K562 (cell line): ENCODE results near the gene SH3GL3. TPM values are rescaled to one million over a fixed set of nuclear protein-coding genes. Genes with fewer than 3 reads are reported as not detected.
A peak's percentile ranks its signal among the peaks of the same experiment; 100 is the strongest.

Experiments used
- ATAC-seq: fragments of 200-7000 bp; cut with Tn5 transposase; 3 replicates; pipeline ENCODE4 v1.9.1; 2020; ENCODE audit warnings: moderate library complexity
- BruUV-seq: library from RNA; stranded (reverse); fragments of 400-500 nt; replicated peaks from 2 replicates; lab custom pipeline; 2021; lab: Mats Ljungman, UMichigan
- CTCF ChIA-PET: fragments of 300-600 bp; formaldehyde crosslinking; extraction: SDS; loops from one replicate; lab custom pipeline; 2021; ENCODE audit warnings: low intra/inter-chr PET ratio; lab: Yijun Ruan, JAX
- POLR2A ChIA-PET: fragments of 300-600, 350-650 bp; sonication (Branson Sonifier 250); formaldehyde crosslinking; extraction: SDS; loops from one replicate; lab custom pipeline; 2021; ENCODE audit warnings: antibody characterized with exemption, inconsistent platforms; lab: Yijun Ruan, JAX
- DNase-seq, 4 experiments: peaks; one replicate each; pipeline versions ENCODE4 v3.0.0 to v3.0.0-alpha.2; 2011 to 2018; ENCODE audit warnings: low spot score in 3 of 4, mixed read lengths in 3 of 4; ENCODE audit errors: extremely low read depth in 1 of 4
- FAIRE-seq: peaks from 2 replicates; lab custom pipeline; 2011; peaks lifted over from hg19 to GRCh38; lab: Jason Lieb, UNC
- H2AFZ ChIP-seq: 2 replicates; pipeline ENCODE4 v1.6.0; 2011; ENCODE audit warnings: low read depth, low read length, control low read depth, inconsistent platforms
- H3K27ac ChIP-seq: fragments of 200-600 bp; 3 replicates; pipeline ENCODE4 v1.8.0; 2011; ENCODE audit warnings: low read depth, mild to moderate bottlenecking, control low read depth, inconsistent platforms, low read length, moderate library complexity, mixed read lengths; ENCODE audit errors: extremely low read depth
- H3K27me3 ChIP-seq, 2 experiments: fragments of 300-600 bp in 1 of 2; 2 replicates in 1 of 2; 3 replicates in 1 of 2; pipeline versions ENCODE4 v1.6.0 to v1.8.0; 2011; ENCODE audit warnings: inconsistent platforms in 2 of 2, low read length in 2 of 2, mild to moderate bottlenecking in 1 of 2, mixed read lengths in 1 of 2, moderate library complexity in 1 of 2; ENCODE audit not compliant: control insufficient read depth in 2 of 2, insufficient read depth in 2 of 2
- H3K36me3 ChIP-seq: fragments of 300-600 bp; 3 replicates; pipeline ENCODE4 v1.8.0; 2011; ENCODE audit warnings: mild to moderate bottlenecking, low read length, inconsistent platforms; ENCODE audit not compliant: control insufficient read depth, insufficient read depth
- H3K4me1 ChIP-seq, 2 experiments: fragments of 200-600 bp in 1 of 2; replicated peaks in 1 of 2; 2 replicates in 1 of 2; 3 replicates in 1 of 2; pipeline versions ENCODE4 v1.5.1 to v1.8.0; 2011; ENCODE audit warnings: inconsistent platforms in 2 of 2, low read length in 2 of 2, mild to moderate bottlenecking in 1 of 2, mixed read lengths in 1 of 2, moderate library complexity in 1 of 2; ENCODE audit not compliant: control insufficient read depth in 2 of 2, insufficient read depth in 2 of 2
- H3K4me2 ChIP-seq: 2 replicates; pipeline ENCODE4 v1.6.1; 2011; ENCODE audit warnings: low read length, control low read depth, inconsistent platforms, mixed read lengths; ENCODE audit not compliant: insufficient read depth
- H3K4me3 ChIP-seq: fragments of 200-600 bp; sonication (generic), shearing (Covaris generic); 2 replicates; pipeline ENCODE4 v1.5.1; 2016; ENCODE audit warnings: control low read depth, inconsistent platforms
- H3K79me2 ChIP-seq: fragments of 200-600 bp; 3 replicates; pipeline ENCODE4 v1.8.0; 2011; ENCODE audit warnings: low read length, inconsistent platforms; ENCODE audit not compliant: control insufficient read depth, insufficient read depth
- H3K9ac ChIP-seq, 2 experiments: 2 replicates each; pipeline versions ENCODE4 v1.6.0 to v1.6.1; 2011; ENCODE audit warnings: low read depth in 2 of 2, low read length in 2 of 2, control low read depth in 1 of 2, inconsistent platforms in 1 of 2, mild to moderate bottlenecking in 1 of 2, mixed read lengths in 1 of 2; ENCODE audit not compliant: insufficient read depth in 1 of 2
- H3K9me1 ChIP-seq: one replicate; pipeline ENCODE4 v1.6.0; 2011; ENCODE audit warnings: inconsistent platforms, mild to moderate bottlenecking, low read length, moderate library complexity; ENCODE audit not compliant: control insufficient read depth, insufficient read depth
- H3K9me3 ChIP-seq: replicated peaks from 2 replicates; pipeline ENCODE4 v1.5.1; 2011; ENCODE audit warnings: low read depth, low read length, inconsistent platforms; ENCODE audit not compliant: control insufficient read depth, insufficient read depth
- H4K20me1 ChIP-seq: replicated peaks from 2 replicates; pipeline ENCODE4 v1.6.1; 2011; ENCODE audit warnings: low read length, inconsistent platforms, mixed read lengths; ENCODE audit not compliant: control insufficient read depth, insufficient read depth
- FIP1L1 ChIP-seq: fragments of 200-400 bp; formaldehyde crosslinking; IDR thresholded peaks from 2 replicates; pipeline ENCODE4 v1.6.1; 2018; ENCODE audit warnings: mild to moderate bottlenecking, low read depth, low read length; ENCODE audit not compliant: poor library complexity, severe bottlenecking
- MGA ChIP-seq: fragments of 450-650 bp; IDR thresholded peaks from 2 replicates; pipeline ENCODE4 v1.6.1; 2016; ENCODE audit warnings: mild to moderate bottlenecking, moderate library complexity
- NCOA2 ChIP-seq, 2 experiments: fragments of 450-650 bp; IDR thresholded peaks; 2 replicates each; pipeline ENCODE4 v1.6.1; 2018; ENCODE audit warnings: mild to moderate bottlenecking in 2 of 2, moderate library complexity in 1 of 2; ENCODE audit not compliant: partially characterized antibody in 2 of 2
- NR2C2 ChIP-seq, 2 experiments: fragments of 200-800 bp in 1 of 2; sonication (Bioruptor generic) in 1 of 2; sonication (generic) in 1 of 2; formaldehyde crosslinking in 1 of 2; IDR thresholded peaks; 2 replicates each; pipeline versions ENCODE4 v1.6.1 to v1.8.0; 2016 to 2022; ENCODE audit warnings: mild to moderate bottlenecking in 1 of 2, missing compliant biosample characterization in 1 of 2, missing genetic modification characterization in 1 of 2, missing genetic modification reagents in 1 of 2
- RFX1 ChIP-seq: fragments of 450-650 bp; IDR thresholded peaks from 2 replicates; pipeline ENCODE4 v1.6.1; 2016; ENCODE audit warnings: mild to moderate bottlenecking, moderate library complexity
- TFAP4 ChIP-seq: sonication (generic); formaldehyde crosslinking; IDR thresholded peaks from 2 replicates; pipeline ENCODE4 v1.8.0; 2022; ENCODE audit warnings: missing genetic modification reagents, mild to moderate bottlenecking, moderate library complexity, borderline replicate concordance
- ZNF41 ChIP-seq: fragments of 250-450 bp; sonication (Bioruptor Pico); conservative IDR thresholded peaks from 2 replicates; pipeline ENCODE4 v1.4.0; 2020; ENCODE audit warnings: mild to moderate bottlenecking
- ZNF644 ChIP-seq: fragments of 200-800 bp; sonication (Bioruptor generic); IDR thresholded peaks from 2 replicates; pipeline ENCODE4 v1.6.1; 2016; ENCODE audit warnings: low read depth, missing genetic modification characterization, missing compliant biosample characterization
- WGBS: fragments of 100-300 bp; shearing (Covaris generic); methylation state at CpG from one replicate; pipeline ENCODE4 v1.1.6; 2016; ENCODE audit warnings: low coverage, mixed read lengths; ENCODE audit not compliant: insufficient coverage; ENCODE audit errors: missing lambda C conversion rate; 5-methylcytosine and 5-hydroxymethylcytosine counted together
- in situ Hi-C: fragments of 300-500 bp; cut with MboI; formaldehyde crosslinking; loops from 4 replicates; pipeline ENCODE4 v1.15.0; 2018; ENCODE audit warnings: inconsistent platforms, mixed read lengths
- intact Hi-C: fragments of 100-400 bp; cut with micrococcal nuclease; formaldehyde crosslinking; loops from 2 replicates; pipeline ENCODE4 v1.14.2; 2022
- polyA plus RNA-seq, 8 experiments: library from polyadenylated mRNA; depleted of rRNA in 4 of 8; stranded (reverse) in 5 of 8; unstranded in 3 of 8; fragments of >200 nt; fragmentation: Nextera tagmentation in 2 of 8; fragmentation: Illumina TruSeq in 1 of 8; extraction: Ambion mirVana in 2 of 8; extraction: Trizol in 1 of 8; gene quantifications; 2 replicates each; pipeline versions ENCODE4 v1.2.1 to v1.2.3, GENCODE V29; 2011 to 2014; ENCODE audit warnings: inconsistent platforms in 1 of 8, missing spikeins in 1 of 8
- total RNA-seq, 7 experiments: library from RNA; depleted of rRNA in 6 of 7; stranded (reverse); fragments of >200 nt in 6 of 7; fragmentation: Illumina TruSeq in 2 of 7; extraction: Trizol in 2 of 7; gene quantifications; 2 replicates each; pipeline versions ENCODE4 v1.2.1 to v1.2.3, GENCODE V29; 2011 to 2021; ENCODE audit warnings: low replicate concordance in 1 of 7

SH3GL3 gene
- total and polyA plus RNA-seq, 9 of the 15 experiments (the other 6 are each of a cell fraction or from before 2014, with no cell fraction given) = 3.9 to 16.0 (median 9.7) TPM

- in situ Hi-C loops = no loop called here
- peak overlapping the region; percentile 43; the same call in 1 of the 2 replicates for H2AFZ ChIP-seq
- TF ChIP-seq ZNF41 (no peak), RFX1 (no peak), FIP1L1 (no peak), MGA (no peak), ZNF644 (tag) (no peak), NR2C2 (CRISPR knock-in tag; IDR thresholded peaks at IDR 0.05) (no peak), NR2C2 (tag; IDR thresholded peaks at IDR 0.05) (peak; percentile 68), NCOA2 (IDR thresholded peaks at IDR 0.05; ENCODE audit: partially characterized antibody in 2 of 2) (no peak), TFAP4 (CRISPR knock-in tag) (no peak)
Measured at GRCh38 chr15:83457149-83457548, 10.0 kb downstream of the SH3GL3 start.

More at GRCh38 chr15:83457149-83457548, 10.0 kb downstream of the SH3GL3 start:
- Histone ChIP-seq H3K27ac (peak overlapping the region; percentile 60; the same call in 1 of the 3 replicates), H3K9me1 (no peaks in the 10 kb centered on the region), H3K4me3 (no peak overlapping the region), H3K27me3 (no peaks in the 10 kb centered on the region), H3K36me3 (no peaks in the 10 kb centered on the region), H3K9me3 (peaks cover 2% of the 10 kb centered on the region; the same call in 1 of the 2 replicates), H3K9ac (peak overlapping the region in 1 of 2 experiments; percentile 11; a peak in 1 of 4 replicates), H3K4me1 (peaks cover 0 to 7% of the 10 kb centered on the region in 2 experiments; a peak in 2 of 5 replicates), H3K4me2 (peak overlapping the region; percentile 3), H3K79me2 (peaks cover 26% of the 10 kb centered on the region), H4K20me1 (no peaks in the 10 kb centered on the region)
- POLR2A ChIA-PET = interaction anchor here (1.5 kb wide), 1 partner anchor 10 kb away, joined by 4 read pairs; the partner anchor contains the start of gene SH3GL3
- peak; percentile 62 for ATAC-seq
- BruUV-seq = no TSS peak
- CTCF ChIA-PET = no interaction called here
- WGBS = 25% methylated on average over 1 of the region's 1 CpG
- FAIRE-seq = peak; percentile 67
- intact Hi-C loops = no loop called here
- peak in 1 of 4 experiments; percentile 14 for DNase-seq
